ENCODE results near the gene XPO5.
"Not testable (repeated sequence)": the region's sequence is repeated elsewhere in the genome, so short reads cannot be mapped to it uniquely, and the experiment has no call there.

XPO5 gene

GRCh38 chr6:43582911-43583310 is 7.1 kb upstream of the XPO5 start:
- DNase-seq, result no peak

- no peak for DNase-seq
Measured at GRCh38 chr6:43579171-43579570, 3.3 kb upstream of the XPO5 start.

DNA sequence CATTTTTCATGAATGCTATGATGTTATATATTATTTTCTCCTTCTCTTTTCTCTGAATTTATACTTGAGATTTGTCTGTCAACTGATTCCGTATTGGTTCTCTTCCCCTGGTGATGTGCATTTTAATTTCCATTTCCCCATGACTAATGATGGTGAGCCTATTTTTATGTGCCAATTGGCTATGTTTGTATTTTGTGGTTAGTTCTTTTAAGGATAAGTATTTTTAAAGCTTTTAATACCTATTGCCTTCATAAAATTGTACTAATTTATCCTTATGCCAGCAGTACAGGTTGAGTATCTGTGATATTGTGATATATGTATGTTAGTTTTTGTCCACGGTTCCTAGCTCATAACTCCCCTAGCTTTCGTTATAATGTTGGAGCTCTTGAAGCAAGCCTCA is 2.9 kb upstream of the XPO5 start:
- DNase-seq, result no peak

- DNase-seq, result peak; percentile 29
Measured at GRCh38 chr6:43575105-43575771, 600 bp downstream of the XPO5 start.

DNA sequence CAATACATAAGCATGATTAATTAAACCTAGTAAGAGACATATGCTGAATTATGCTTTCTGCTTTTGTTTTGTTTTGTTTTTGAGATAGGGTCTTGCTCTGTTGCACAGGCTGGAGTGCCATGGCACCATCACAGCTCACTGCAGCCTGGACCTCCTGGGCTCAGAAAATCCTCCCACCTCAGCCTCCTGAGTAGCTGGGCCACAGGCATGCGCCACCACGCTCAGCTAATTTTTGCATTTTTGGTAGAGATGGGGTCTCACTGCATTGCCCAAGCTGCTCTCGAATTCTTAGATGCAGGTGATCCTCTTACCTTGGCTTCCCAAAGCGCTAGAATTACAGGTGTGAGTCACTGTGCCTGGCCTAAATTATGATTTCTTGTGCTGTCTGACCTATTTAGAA is 3.8 kb downstream of the XPO5 start:
- no peak for DNase-seq

GRCh38 chr6:43570876-43571441 is 4.9 kb downstream of the XPO5 start:
- no peak for DNase-seq

DNA sequence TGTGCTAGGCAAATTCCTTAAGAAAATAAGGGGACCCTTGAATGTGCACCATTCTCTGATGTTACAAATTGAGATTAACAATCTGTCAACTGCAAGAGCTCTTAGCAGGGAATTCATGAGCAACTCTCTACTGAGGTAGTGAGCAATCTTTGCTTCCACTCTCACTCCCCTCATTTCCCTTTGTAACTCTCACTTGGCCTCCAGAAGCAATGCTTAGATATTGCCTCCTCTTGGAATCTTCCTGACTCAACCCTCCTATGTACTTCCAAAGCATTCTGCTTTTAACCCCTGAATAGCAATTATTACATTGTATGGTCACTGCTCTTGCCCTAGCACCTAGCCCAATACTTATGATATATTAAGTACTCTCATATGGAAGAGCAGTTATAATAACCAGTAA is 16.5 kb downstream of the XPO5 start:
- DNase-seq, result no peak

GRCh38 chr6:43557620-43558019 is 18.2 kb downstream of the XPO5 start:
- not testable (repeated sequence) for DNase-seq

- DNase-seq, result no peak
Measured at GRCh38 chr6:43547222-43547621, 28.6 kb downstream of the XPO5 start.

GRCh38 chr6:43544461-43544860 is 31.4 kb downstream of the XPO5 start:
- DNase-seq, result no peak

- no peak for DNase-seq
Measured at GRCh38 chr6:43541774-43542471, 33.9 kb downstream of the XPO5 start.

- no peak for DNase-seq
Measured at GRCh38 chr6:43540507-43540906, 35.3 kb downstream of the XPO5 start.

DNA sequence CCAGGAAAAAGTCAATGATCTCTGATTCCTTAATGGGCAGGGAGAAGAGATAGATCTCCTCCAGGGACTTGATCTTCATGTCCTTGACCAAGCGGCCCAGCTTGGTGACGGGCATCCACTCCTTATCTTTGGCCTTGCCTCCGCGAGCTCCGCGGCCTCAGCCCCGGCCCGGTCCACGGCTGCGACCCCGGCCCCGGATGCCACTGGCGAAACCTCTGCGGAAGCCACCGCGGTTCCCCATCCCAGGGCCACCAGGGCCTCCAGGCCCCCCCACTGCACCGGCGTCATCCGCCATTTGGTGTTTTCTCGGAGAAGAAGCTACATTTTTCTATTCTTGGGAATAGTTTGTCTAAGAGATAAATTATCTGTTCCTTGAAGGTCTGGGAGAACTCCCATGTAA is 36.4 kb downstream of the XPO5 start:
- not testable (repeated sequence) for DNase-seq

DNA sequence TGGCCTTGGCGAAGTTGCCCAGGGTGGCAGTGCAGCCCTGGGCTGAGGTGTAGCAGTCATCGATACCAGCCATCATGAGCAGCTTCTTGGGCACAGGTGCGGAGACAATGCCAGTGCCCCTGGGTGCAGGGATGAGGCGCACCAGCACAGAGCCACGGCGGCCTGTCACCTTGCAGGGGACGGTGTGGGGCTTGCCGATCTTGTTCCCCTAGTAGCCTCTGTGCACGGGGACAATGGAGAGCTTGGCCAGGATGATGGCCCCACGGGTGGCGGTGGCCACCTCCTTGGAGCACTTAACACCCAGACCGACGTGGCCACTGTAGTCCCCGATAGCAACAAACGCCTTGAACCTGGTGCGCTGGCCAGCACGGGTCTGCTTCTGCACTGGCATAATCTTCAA is 36.9 kb downstream of the XPO5 start:
- not testable (repeated sequence) for DNase-seq

DNA sequence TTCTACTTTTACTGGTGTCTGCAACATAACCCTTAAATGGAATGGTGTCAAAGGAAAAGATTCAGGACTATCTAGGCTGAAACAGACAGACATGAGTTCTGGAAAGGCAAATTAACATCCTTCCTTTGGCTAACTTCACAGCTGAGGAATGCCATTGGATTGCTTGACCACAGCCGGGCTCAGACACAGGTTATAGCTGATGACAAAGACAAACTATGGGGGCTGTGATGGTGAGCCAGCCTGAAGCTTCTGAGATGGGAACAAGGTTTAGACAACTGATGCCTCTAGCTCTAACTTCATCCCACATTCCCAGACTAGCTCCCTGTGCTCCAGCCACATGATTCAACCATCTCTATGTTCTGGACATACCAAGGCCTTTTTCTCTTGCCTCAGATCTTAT is 43.6 kb downstream of the XPO5 start:
- no peak for DNase-seq

DNA sequence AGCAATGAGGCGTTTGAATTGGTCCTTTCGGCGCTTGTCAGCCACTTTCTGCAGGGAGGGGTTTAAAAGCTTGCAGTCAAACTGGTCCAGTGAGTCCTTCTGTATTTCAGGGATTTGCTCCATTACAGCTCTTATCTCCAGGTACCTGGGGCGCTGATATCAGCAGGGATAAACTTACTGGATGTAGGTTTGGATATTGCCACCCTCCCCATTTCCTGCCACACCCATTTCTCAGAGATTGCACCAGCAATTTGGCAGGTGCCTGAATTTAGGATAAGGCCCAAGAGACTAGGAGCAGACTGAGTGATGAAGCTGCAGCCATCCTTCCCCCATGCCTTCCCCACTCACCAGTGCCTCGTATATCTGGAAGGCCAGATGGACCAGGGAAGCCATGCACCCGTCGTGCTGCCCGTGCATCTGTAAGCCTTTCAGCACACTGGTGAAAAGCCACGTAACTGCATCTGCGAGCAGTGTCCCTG is 51.3 kb downstream of the XPO5 start:
- DNase-seq, result no peak

DNA sequence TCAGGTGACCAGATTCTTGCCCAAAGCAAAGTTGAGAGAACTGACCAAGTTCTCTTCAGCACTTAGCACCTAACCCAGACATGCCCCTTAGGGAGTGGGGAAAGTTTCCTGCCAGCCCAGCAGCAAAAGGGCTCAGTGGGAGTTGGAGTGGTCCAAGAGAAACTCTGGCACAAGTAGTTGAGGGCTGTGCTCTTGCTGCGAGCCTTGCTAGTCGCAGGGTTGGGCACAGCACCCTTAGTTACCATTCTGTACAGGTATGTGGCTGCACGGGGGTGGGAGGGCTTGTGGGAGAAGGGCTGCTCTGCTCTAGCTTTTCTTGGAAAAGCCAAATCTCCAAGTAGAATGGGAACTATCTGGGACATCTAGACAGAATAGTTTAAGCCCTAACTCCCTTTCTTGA is 52.6 kb downstream of the XPO5 start:
- DNase-seq, result no peak

DNA sequence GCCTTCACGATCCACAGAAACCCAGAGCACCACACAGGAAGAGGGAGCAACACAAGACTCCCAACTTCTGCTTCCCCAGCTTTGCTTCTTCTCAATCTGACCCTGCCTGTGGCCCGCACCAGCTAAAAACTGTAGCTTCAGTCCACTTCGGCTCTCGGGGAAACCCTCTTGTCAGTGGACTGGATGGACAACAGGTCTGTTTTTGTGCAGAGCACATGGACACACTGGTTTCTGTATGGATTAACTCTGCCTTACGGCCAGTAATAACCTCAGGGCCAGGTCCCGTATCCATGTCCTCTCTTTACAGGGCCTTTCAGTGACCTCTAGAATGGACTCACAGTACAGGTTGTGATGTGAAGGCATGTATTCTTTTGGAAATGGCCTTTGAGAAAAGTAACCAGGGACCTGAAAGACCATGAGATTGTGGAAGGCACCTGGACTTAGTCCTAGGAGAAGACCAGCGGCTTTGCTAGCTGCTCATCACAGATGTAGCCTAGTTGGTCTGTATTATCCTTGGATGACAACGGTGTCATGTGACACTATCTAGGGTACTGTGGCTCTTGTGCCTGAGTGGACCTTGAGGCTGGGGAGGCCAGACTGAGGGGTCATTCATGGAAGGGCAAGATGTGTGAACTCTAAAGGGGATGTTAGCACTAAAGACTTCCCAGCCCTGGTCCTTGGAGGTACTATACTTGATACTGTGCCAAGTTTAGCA is 53.1 kb downstream of the XPO5 start:
- DNase-seq, result no peak

- no peak for DNase-seq
Measured at GRCh38 chr6:43521836-43522235, 54.0 kb downstream of the XPO5 start.

DNA sequence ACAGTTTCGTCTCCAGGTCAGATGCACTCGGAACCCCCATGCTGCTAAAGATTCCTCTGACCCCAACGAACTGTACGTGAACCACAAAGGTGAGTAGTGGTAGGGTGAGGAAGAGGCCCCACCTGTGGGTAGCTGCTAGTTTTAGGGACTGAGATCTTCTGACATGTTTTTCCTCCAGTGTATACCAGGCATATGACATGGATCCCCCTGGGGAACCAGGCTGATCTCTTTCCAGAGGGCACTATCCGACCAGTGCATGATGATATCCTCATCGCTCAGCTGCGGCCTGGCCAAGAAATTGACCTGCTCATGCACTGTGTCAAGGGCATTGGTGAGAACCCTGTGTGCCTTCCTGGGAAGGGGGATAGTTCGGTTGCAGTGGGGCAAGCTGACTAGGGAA is 55.7 kb downstream of the XPO5 start:
- DNase-seq, result no peak

GRCh38 chr6:43517505-43518357 is 58.1 kb downstream of the XPO5 start:
- no peak for DNase-seq

GRCh38 chr6:43516697-43517504 is 58.9 kb downstream of the XPO5 start, which contains the start of the genes POLR1C and YIPF3:
TSS of gene POLR1C (plus strand) at chr6:43517089. CDS start at chr6:43517110, 21 bp downstream.
TSS of gene YIPF3 (minus strand) at chr6:43516926. CDS start at chr6:43516807, 119 bp downstream.
- DNase-seq, result peak; percentile 94
